Measurements from ENCODE around the gene PTPN4. TPM values are rescaled to one million over a fixed set of nuclear protein-coding genes. Genes with fewer than 3 reads are reported as not detected.

Gene PTPN4
- 7.0 and 8.6 TPM in 2 replicates for polyA plus RNA-seq (2013)

DNA sequence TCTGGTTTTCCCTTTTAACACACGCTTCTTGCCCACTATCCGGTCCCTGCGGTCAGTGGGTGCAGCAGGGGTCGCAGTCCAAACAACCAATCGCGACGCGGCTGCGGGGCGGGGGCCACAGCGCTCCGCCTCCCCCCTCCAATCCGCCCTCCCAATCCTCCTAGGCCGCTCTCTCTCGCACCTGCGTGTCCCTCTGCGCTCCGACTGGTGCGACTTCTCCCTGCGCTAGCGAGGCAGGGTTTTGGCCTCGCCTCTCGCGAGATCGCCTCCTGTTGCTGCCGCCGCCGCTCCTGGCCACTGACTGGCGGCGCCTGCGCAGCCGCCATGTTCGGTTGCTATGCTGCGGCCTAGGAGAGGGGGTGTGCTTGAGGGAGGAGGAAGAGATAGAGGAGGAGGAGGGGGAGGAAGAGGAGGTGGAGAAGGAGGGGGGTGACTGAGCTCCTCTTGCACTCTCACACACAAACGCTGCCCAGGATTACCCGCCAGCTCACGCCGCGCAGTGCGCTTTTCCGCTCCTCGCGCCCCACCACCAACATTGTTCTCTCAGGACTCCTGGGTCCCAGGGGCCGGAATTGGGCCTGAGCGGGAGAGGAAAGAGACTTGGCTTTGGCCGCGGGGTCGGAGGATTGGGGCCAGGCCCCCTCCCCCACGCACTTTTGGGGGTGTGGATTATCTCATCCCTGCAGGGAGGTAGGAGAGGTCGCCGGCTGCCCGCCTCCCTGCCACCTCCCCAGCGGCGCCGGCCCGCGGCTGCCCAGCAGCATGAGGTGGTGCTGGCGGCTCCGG, at the start of gene PTPN4:
PTPN4 (plus strand) TSS at position 472 of the 786 bp plus-strand sequence. CDS start 49,932 bp downstream, outside the sequence.
- Histone ChIP-seq H3K4me3 (ENCODE audit: low read depth, low read length) (peak within 1 kb of the TSS; percentile 89), H3K27me3 (ENCODE audit: insufficient read depth, low read length) (no peaks in the 10 kb centered on the region), H3K4me1 (ENCODE audit: control insufficient read depth in 1 of 2, insufficient read depth in 2 of 2, low read length in 2 of 2) (no peaks in the 10 kb centered on the region), H4K12ac (ENCODE audit: low read depth, low read length) (peak within 1 kb of the TSS; percentile 73), H3K36me3 (ENCODE audit: control insufficient read depth in 1 of 2, insufficient read depth in 2 of 2, low read length in 2 of 2) (no peaks in the 10 kb centered on the region), H3K23ac (ENCODE audit: low read length) (no peak within 1 kb of the TSS), H4K91ac (ENCODE audit: low read depth, low read length) (peak within 1 kb of the TSS; percentile 67), H3K9ac (ENCODE audit: low read length) (peak within 1 kb of the TSS; percentile 81), H3K18ac (ENCODE audit: low read length) (peak within 1 kb of the TSS; percentile 69), H3K9me3 (ENCODE audit: insufficient read depth, low read depth, low read length) (no peaks in the 10 kb centered on the region), H3K79me1 (ENCODE audit: low read length) (peaks cover 8% of the 10 kb centered on the region), H2AFZ (ENCODE audit: insufficient read depth, low read length, poor library complexity) (peak within 1 kb of the TSS; percentile 72), H3K27ac (ENCODE audit: low read depth, low read length) (peak within 1 kb of the TSS; percentile 93), H3K79me2 (ENCODE audit: control insufficient read depth, insufficient read depth, low read length, poor library complexity) (peaks cover 5% of the 10 kb centered on the region), H3K14ac (ENCODE audit: low read length) (peak within 1 kb of the TSS; percentile 87), H3K4ac (ENCODE audit: low read depth, low read length) (peak within 1 kb of the TSS; percentile 44), H3K4me2 (ENCODE audit: low read length) (peak within 1 kb of the TSS; percentile 91), H4K8ac (ENCODE audit: low read depth, low read length) (peak within 1 kb of the TSS; percentile 71), H2BK12ac (ENCODE audit: low read length) (no peak within 1 kb of the TSS), H2BK5ac (ENCODE audit: low read depth, low read length, poor library complexity) (peak within 1 kb of the TSS; percentile 87), H2BK120ac (ENCODE audit: insufficient read depth, low read length, poor library complexity) (peak within 1 kb of the TSS; percentile 89), H2AK5ac (ENCODE audit: low read length) (peak within 1 kb of the TSS; percentile 26)
- DNase-seq = peak; percentile 99
- no CpG with 5 or more reads among the region's 59 CpGs for WGBS (ENCODE audit: extremely low coverage, insufficient coverage, insufficient read length)

DNA sequence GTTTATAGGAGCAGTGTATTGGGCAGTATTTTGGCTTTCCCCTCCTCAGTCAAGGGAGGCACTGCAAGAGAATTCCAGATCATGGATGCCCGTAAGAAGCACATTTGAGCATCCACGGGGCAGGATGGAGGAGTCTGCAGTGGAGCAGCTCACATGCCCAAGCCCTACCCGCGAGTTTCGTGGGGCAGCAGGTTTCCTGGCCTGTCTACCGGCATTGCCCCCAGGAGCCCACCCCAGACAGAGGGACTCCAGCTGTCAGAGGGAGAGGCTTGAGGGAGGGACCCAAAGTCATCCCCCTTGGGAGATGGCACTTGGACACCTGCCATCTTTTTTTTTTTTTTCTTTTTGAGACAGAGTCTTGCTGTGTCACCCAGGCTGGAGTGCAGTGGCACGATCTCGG, 49.4 kb upstream of the PTPN4 start:
- H3K4me2 ChIP-seq (ENCODE audit: low read length) = no peak overlapping the region
- H4K12ac ChIP-seq (ENCODE audit: low read depth, low read length) = no peak overlapping the region
- no peak overlapping the region for H2BK120ac ChIP-seq (ENCODE audit: insufficient read depth, low read length, poor library complexity)
- H2BK5ac ChIP-seq (ENCODE audit: low read depth, low read length, poor library complexity) = no peak overlapping the region
- peaks cover 0 to 6% of the 10 kb centered on the region in 2 experiments for H3K4me1 ChIP-seq (ENCODE audit: control insufficient read depth in 1 of 2, insufficient read depth in 2 of 2, low read length in 2 of 2)
- H3K79me2 ChIP-seq (ENCODE audit: control insufficient read depth, insufficient read depth, low read length, poor library complexity) = no peaks in the 10 kb centered on the region
- no peak overlapping the region for H3K27ac ChIP-seq (ENCODE audit: low read depth, low read length)
- no peak overlapping the region for H3K4ac ChIP-seq (ENCODE audit: low read depth, low read length)
- no peaks in the 10 kb centered on the region for H3K27me3 ChIP-seq (ENCODE audit: insufficient read depth, low read length)
- DNase-seq = no peak
- H2AK5ac ChIP-seq (ENCODE audit: low read length) = no peak overlapping the region
- no peak overlapping the region for H3K4me3 ChIP-seq (ENCODE audit: low read depth, low read length)
- no peak overlapping the region for H3K14ac ChIP-seq (ENCODE audit: low read length)
- no peak overlapping the region for H3K18ac ChIP-seq (ENCODE audit: low read length)
- H3K9me3 ChIP-seq (ENCODE audit: insufficient read depth, low read depth, low read length) = no peaks in the 10 kb centered on the region
- no peak overlapping the region for H2AFZ ChIP-seq (ENCODE audit: insufficient read depth, low read length, poor library complexity)
- H4K8ac ChIP-seq (ENCODE audit: low read depth, low read length) = no peak overlapping the region
- no peak overlapping the region for H3K23ac ChIP-seq (ENCODE audit: low read length)
- no peak overlapping the region for H2BK12ac ChIP-seq (ENCODE audit: low read length)
- H3K79me1 ChIP-seq (ENCODE audit: low read length) = no peaks in the 10 kb centered on the region
- WGBS (ENCODE audit: extremely low coverage, insufficient coverage, insufficient read length) = no CpG with 5 or more reads among the region's 8 CpGs
- no peaks in the 10 kb centered on the region for H3K36me3 ChIP-seq (ENCODE audit: control insufficient read depth in 1 of 2, insufficient read depth in 2 of 2, low read length in 2 of 2)
- H4K91ac ChIP-seq (ENCODE audit: low read depth, low read length) = no peak overlapping the region
- H3K9ac ChIP-seq (ENCODE audit: low read length) = no peak overlapping the region

- Histone ChIP-seq H3K36me3 (ENCODE audit: control insufficient read depth in 1 of 2, insufficient read depth in 2 of 2, low read length in 2 of 2) (no peaks in the 10 kb centered on the region), H3K79me1 (ENCODE audit: low read length) (no peaks in the 10 kb centered on the region), H3K9me3 (ENCODE audit: insufficient read depth, low read depth, low read length) (no peaks in the 10 kb centered on the region), H3K79me2 (ENCODE audit: control insufficient read depth, insufficient read depth, low read length, poor library complexity) (no peaks in the 10 kb centered on the region), H3K27me3 (ENCODE audit: insufficient read depth, low read length) (no peaks in the 10 kb centered on the region), H3K18ac (ENCODE audit: low read length) (no peak overlapping the region), H2AK5ac (ENCODE audit: low read length) (no peak overlapping the region), H3K14ac (ENCODE audit: low read length) (no peak overlapping the region), H3K4me1 (ENCODE audit: control insufficient read depth in 1 of 2, insufficient read depth in 2 of 2, low read length in 2 of 2) (peaks cover 0 to 6% of the 10 kb centered on the region in 2 experiments), H2BK120ac (ENCODE audit: insufficient read depth, low read length, poor library complexity) (no peak overlapping the region), H3K4me2 (ENCODE audit: low read length) (no peak overlapping the region), H4K8ac (ENCODE audit: low read depth, low read length) (no peak overlapping the region), H3K27ac (ENCODE audit: low read depth, low read length) (no peak overlapping the region), H3K4ac (ENCODE audit: low read depth, low read length) (no peak overlapping the region), H3K4me3 (ENCODE audit: low read depth, low read length) (no peak overlapping the region), H3K23ac (ENCODE audit: low read length) (no peak overlapping the region), H4K91ac (ENCODE audit: low read depth, low read length) (no peak overlapping the region), H2BK5ac (ENCODE audit: low read depth, low read length, poor library complexity) (no peak overlapping the region), H3K9ac (ENCODE audit: low read length) (no peak overlapping the region), H2BK12ac (ENCODE audit: low read length) (no peak overlapping the region), H4K12ac (ENCODE audit: low read depth, low read length) (no peak overlapping the region), H2AFZ (ENCODE audit: insufficient read depth, low read length, poor library complexity) (no peak overlapping the region)
- no CpG with 5 or more reads among the region's 9 CpGs for WGBS (ENCODE audit: extremely low coverage, insufficient coverage, insufficient read length)
- peak; percentile 53 to 91 for DNase-seq
These were observed 48.4 kb upstream of the PTPN4 start for GRCh38 chr2:119711352-119711751.

DNA sequence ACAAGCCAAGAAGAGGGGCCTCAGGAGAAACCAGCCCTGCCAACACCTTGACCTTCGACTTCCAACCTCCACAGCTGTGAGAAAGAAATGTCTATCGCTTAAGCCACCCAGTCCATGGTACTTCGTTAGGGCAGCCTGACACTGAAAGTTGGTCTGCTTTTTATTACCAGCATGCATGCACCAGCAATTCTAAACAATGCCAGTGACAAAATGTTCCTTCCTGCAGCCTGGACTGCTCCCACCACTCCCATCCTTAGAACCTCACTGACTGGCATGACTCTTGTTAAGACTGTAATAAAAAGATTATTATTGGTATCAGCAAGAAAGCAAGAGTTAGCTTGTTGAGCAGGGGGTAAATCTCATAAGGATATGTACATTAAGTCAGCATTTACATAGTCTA, 47.2 kb upstream of the PTPN4 start:
- Histone ChIP-seq H2BK5ac (ENCODE audit: low read depth, low read length, poor library complexity) (no peak overlapping the region), H2BK12ac (ENCODE audit: low read length) (no peak overlapping the region), H3K9ac (ENCODE audit: low read length) (no peak overlapping the region), H3K14ac (ENCODE audit: low read length) (no peak overlapping the region), H3K36me3 (ENCODE audit: control insufficient read depth in 1 of 2, insufficient read depth in 2 of 2, low read length in 2 of 2) (no peaks in the 10 kb centered on the region), H3K27ac (ENCODE audit: low read depth, low read length) (no peak overlapping the region), H4K8ac (ENCODE audit: low read depth, low read length) (no peak overlapping the region), H3K27me3 (ENCODE audit: insufficient read depth, low read length) (no peaks in the 10 kb centered on the region), H2BK120ac (ENCODE audit: insufficient read depth, low read length, poor library complexity) (no peak overlapping the region), H4K91ac (ENCODE audit: low read depth, low read length) (no peak overlapping the region), H3K4ac (ENCODE audit: low read depth, low read length) (no peak overlapping the region), H4K12ac (ENCODE audit: low read depth, low read length) (no peak overlapping the region), H2AFZ (ENCODE audit: insufficient read depth, low read length, poor library complexity) (no peak overlapping the region), H3K18ac (ENCODE audit: low read length) (no peak overlapping the region), H3K79me1 (ENCODE audit: low read length) (no peaks in the 10 kb centered on the region), H2AK5ac (ENCODE audit: low read length) (no peak overlapping the region), H3K4me2 (ENCODE audit: low read length) (no peak overlapping the region), H3K4me1 (ENCODE audit: control insufficient read depth in 1 of 2, insufficient read depth in 2 of 2, low read length in 2 of 2) (peaks cover 0 to 4% of the 10 kb centered on the region in 2 experiments), H3K9me3 (ENCODE audit: insufficient read depth, low read depth, low read length) (no peaks in the 10 kb centered on the region), H3K4me3 (ENCODE audit: low read depth, low read length) (no peak overlapping the region), H3K23ac (ENCODE audit: low read length) (no peak overlapping the region), H3K79me2 (ENCODE audit: control insufficient read depth, insufficient read depth, low read length, poor library complexity) (no peaks in the 10 kb centered on the region)
- no CpG with 5 or more reads among the region's 3 CpGs for WGBS (ENCODE audit: extremely low coverage, insufficient coverage, insufficient read length)
- no peak for DNase-seq

Measured in trophoblast cell (in vitro differentiated cells and primary cell).